ENCODE measurements around the gene CTSO. TPM values are rescaled to one million over a fixed set of nuclear protein-coding genes. Genes with fewer than 3 reads are reported as not detected.
"Not testable (repeated sequence)": the region's sequence is repeated elsewhere in the genome, so short reads cannot be mapped to it uniquely, and the experiment has no call there.

Gene CTSO
- total and polyA plus RNA-seq, 5 donors from 2014 or later, result 9.5 to 34.5 (median 31.3) TPM

GRCh38 chr4:155941085-155941790 lies 12.4 kb downstream of the CTSO start:
- Histone ChIP-seq H3K4me3 (ENCODE audit: low read depth, low read length) (no peak overlapping the region), H3K36me3 (ENCODE audit: control insufficient read depth, insufficient read depth, low read length) (peaks cover 15% of the 10 kb centered on the region), H3K27ac (ENCODE audit: insufficient read depth, low read length, poor library complexity, severe bottlenecking) (no peak overlapping the region), H3K27me3 (ENCODE audit: control insufficient read depth, insufficient read depth, low read length) (no peaks in the 10 kb centered on the region), H3K9me3 (ENCODE audit: control insufficient read depth in 2 of 2, low read length in 2 of 2) (no peaks in the 10 kb centered on the region), H3K4me1 (ENCODE audit: control insufficient read depth, insufficient read depth, low read length, poor library complexity, severe bottlenecking) (no peaks in the 10 kb centered on the region)
- no peaks in the 10 kb centered on the region for H3K9me3 Mint-ChIP-seq
- H3K4me1 Mint-ChIP-seq, result peaks cover 0 to 5% (median 0%) of the 10 kb centered on the region in 4 donors
- DNase-seq (no peak), ATAC-seq (ENCODE audit: low read depth in 2 of 2) (no peak)
- no peaks in the 10 kb centered on the region for H3K27me3 Mint-ChIP-seq
- no peak overlapping the region for H3K4me3 Mint-ChIP-seq
- H3K36me3 Mint-ChIP-seq, result peaks cover 31% of the 10 kb centered on the region
- no peak overlapping the region for H3K27ac Mint-ChIP-seq

- no peak for ATAC-seq (ENCODE audit: low read depth in 2 of 2)
- Histone ChIP-seq H3K9me3 (ENCODE audit: control insufficient read depth in 2 of 2, low read length in 2 of 2) (no peaks in the 10 kb centered on the region), H3K36me3 (ENCODE audit: control insufficient read depth, insufficient read depth, low read length) (peaks cover 8% of the 10 kb centered on the region), H3K4me3 (ENCODE audit: low read depth, low read length) (no peak overlapping the region), H3K27ac (ENCODE audit: insufficient read depth, low read length, poor library complexity, severe bottlenecking) (no peak overlapping the region), H3K27me3 (ENCODE audit: control insufficient read depth, insufficient read depth, low read length) (no peaks in the 10 kb centered on the region), H3K4me1 (ENCODE audit: control insufficient read depth, insufficient read depth, low read length, poor library complexity, severe bottlenecking) (no peaks in the 10 kb centered on the region)
- Mint-ChIP-seq H3K27ac (no peak overlapping the region), H3K4me1 (peaks cover 0 to 5% (median 0%) of the 10 kb centered on the region in 4 donors), H3K36me3 (peaks cover 39% of the 10 kb centered on the region), H3K9me3 (peaks cover 0 to 2% (median 0%) of the 10 kb centered on the region in 7 donors), H3K27me3 (no peaks in the 10 kb centered on the region), H3K4me3 (no peak overlapping the region)
- DNase-seq, result no peak
These were observed 18.2 kb downstream of the CTSO start for GRCh38 chr4:155935389-155935986.

GRCh38 chr4:155934634-155935033 lies 19.0 kb downstream of the CTSO start:
- H3K4me3 ChIP-seq (ENCODE audit: low read depth, low read length); H3K9me3 ChIP-seq (ENCODE audit: control insufficient read depth in 2 of 2, low read length in 2 of 2); H3K27ac ChIP-seq (ENCODE audit: insufficient read depth, low read length, poor library complexity, severe bottlenecking); DNase-seq; H3K9me3 Mint-ChIP-seq; H3K27ac Mint-ChIP-seq; H3K27me3 Mint-ChIP-seq; ATAC-seq (ENCODE audit: low read depth in 2 of 2); H3K4me1 ChIP-seq (ENCODE audit: control insufficient read depth, insufficient read depth, low read length, poor library complexity, severe bottlenecking); H3K4me3 Mint-ChIP-seq; H3K36me3 ChIP-seq (ENCODE audit: control insufficient read depth, insufficient read depth, low read length); H3K27me3 ChIP-seq (ENCODE audit: control insufficient read depth, insufficient read depth, low read length); H3K4me1 Mint-ChIP-seq: not testable (repeated sequence)
- H3K36me3 Mint-ChIP-seq, result peaks cover 39% of the 10 kb centered on the region

GRCh38 chr4:155931634-155932033 lies 22.0 kb downstream of the CTSO start:
- ATAC-seq (ENCODE audit: low read depth in 2 of 2) (no peak), DNase-seq (no peak)
- Mint-ChIP-seq H3K27me3 (no peaks in the 10 kb centered on the region), H3K27ac (no peak overlapping the region), H3K9me3 (peaks cover 0 to 7% (median 0%) of the 10 kb centered on the region in 7 donors), H3K4me3 (no peak overlapping the region), H3K36me3 (peaks cover 40% of the 10 kb centered on the region), H3K4me1 (no peaks in the 10 kb centered on the region)
- Histone ChIP-seq H3K27me3 (ENCODE audit: control insufficient read depth, insufficient read depth, low read length) (no peaks in the 10 kb centered on the region), H3K4me3 (ENCODE audit: low read depth, low read length) (no peak overlapping the region), H3K4me1 (ENCODE audit: control insufficient read depth, insufficient read depth, low read length, poor library complexity, severe bottlenecking) (no peaks in the 10 kb centered on the region), H3K9me3 (ENCODE audit: control insufficient read depth in 2 of 2, low read length in 2 of 2) (no peaks in the 10 kb centered on the region), H3K27ac (ENCODE audit: insufficient read depth, low read length, poor library complexity, severe bottlenecking) (no peak overlapping the region), H3K36me3 (ENCODE audit: control insufficient read depth, insufficient read depth, low read length) (peaks cover 10% of the 10 kb centered on the region)

GRCh38 chr4:155930330-155930729 lies 23.3 kb downstream of the CTSO start:
- H3K27me3 ChIP-seq (ENCODE audit: control insufficient read depth, insufficient read depth, low read length), result no peaks in the 10 kb centered on the region
- no peak overlapping the region for H3K27ac ChIP-seq (ENCODE audit: insufficient read depth, low read length, poor library complexity, severe bottlenecking)
- no peaks in the 10 kb centered on the region for H3K4me1 ChIP-seq (ENCODE audit: control insufficient read depth, insufficient read depth, low read length, poor library complexity, severe bottlenecking)
- Mint-ChIP-seq H3K27ac (no peak overlapping the region), H3K4me1 (no peaks in the 10 kb centered on the region), H3K27me3 (no peaks in the 10 kb centered on the region), H3K4me3 (no peak overlapping the region), H3K36me3 (peaks cover 47% of the 10 kb centered on the region), H3K9me3 (peaks cover 0 to 7% (median 0%) of the 10 kb centered on the region in 7 donors)
- H3K4me3 ChIP-seq (ENCODE audit: low read depth, low read length), result no peak overlapping the region
- peaks cover 11% of the 10 kb centered on the region for H3K36me3 ChIP-seq (ENCODE audit: control insufficient read depth, insufficient read depth, low read length)
- DNase-seq, result no peak
- ATAC-seq (ENCODE audit: low read depth in 2 of 2), result no peak
- H3K9me3 ChIP-seq (ENCODE audit: control insufficient read depth in 2 of 2, low read length in 2 of 2), result no peaks in the 10 kb centered on the region

GRCh38 chr4:155929833-155930232 lies 23.8 kb downstream of the CTSO start:
- Histone ChIP-seq H3K27me3 (ENCODE audit: control insufficient read depth, insufficient read depth, low read length) (no peaks in the 10 kb centered on the region), H3K9me3 (ENCODE audit: control insufficient read depth in 2 of 2, low read length in 2 of 2) (no peaks in the 10 kb centered on the region), H3K36me3 (ENCODE audit: control insufficient read depth, insufficient read depth, low read length) (peaks cover 13% of the 10 kb centered on the region), H3K4me3 (ENCODE audit: low read depth, low read length) (no peak overlapping the region), H3K4me1 (ENCODE audit: control insufficient read depth, insufficient read depth, low read length, poor library complexity, severe bottlenecking) (no peaks in the 10 kb centered on the region), H3K27ac (ENCODE audit: insufficient read depth, low read length, poor library complexity, severe bottlenecking) (no peak overlapping the region)
- H3K4me1 Mint-ChIP-seq, result no peaks in the 10 kb centered on the region
- no peak for ATAC-seq (ENCODE audit: low read depth in 2 of 2)
- peaks cover 47% of the 10 kb centered on the region for H3K36me3 Mint-ChIP-seq
- H3K27me3 Mint-ChIP-seq, result no peaks in the 10 kb centered on the region
- no peak for DNase-seq
- H3K4me3 Mint-ChIP-seq, result no peak overlapping the region
- H3K27ac Mint-ChIP-seq, result no peak overlapping the region
- peaks cover 0 to 7% (median 0%) of the 10 kb centered on the region in 7 donors for H3K9me3 Mint-ChIP-seq

GRCh38 chr4:155924637-155925036 lies 29.0 kb downstream of the CTSO start:
- H3K36me3 Mint-ChIP-seq, result peaks cover 46% of the 10 kb centered on the region
- Histone ChIP-seq H3K9me3 (ENCODE audit: control insufficient read depth in 2 of 2, low read length in 2 of 2) (no peaks in the 10 kb centered on the region), H3K27ac (ENCODE audit: insufficient read depth, low read length, poor library complexity, severe bottlenecking) (no peak overlapping the region), H3K4me3 (ENCODE audit: low read depth, low read length) (no peak overlapping the region), H3K27me3 (ENCODE audit: control insufficient read depth, insufficient read depth, low read length) (no peaks in the 10 kb centered on the region), H3K4me1 (ENCODE audit: control insufficient read depth, insufficient read depth, low read length, poor library complexity, severe bottlenecking) (no peaks in the 10 kb centered on the region), H3K36me3 (ENCODE audit: control insufficient read depth, insufficient read depth, low read length) (peaks cover 13% of the 10 kb centered on the region)
- no peaks in the 10 kb centered on the region for H3K4me1 Mint-ChIP-seq
- no peak for ATAC-seq (ENCODE audit: low read depth in 2 of 2)
- H3K9me3 Mint-ChIP-seq, result peaks cover 0 to 2% (median 0%) of the 10 kb centered on the region in 7 donors
- no peaks in the 10 kb centered on the region for H3K27me3 Mint-ChIP-seq
- H3K4me3 Mint-ChIP-seq, result no peak overlapping the region
- H3K27ac Mint-ChIP-seq, result no peak overlapping the region
- no peak for DNase-seq

GRCh38 chr4:155921597-155921996 lies 32.1 kb downstream of the CTSO start:
- Histone ChIP-seq H3K27me3 (ENCODE audit: control insufficient read depth, insufficient read depth, low read length) (no peaks in the 10 kb centered on the region), H3K4me3 (ENCODE audit: low read depth, low read length) (no peak overlapping the region), H3K4me1 (ENCODE audit: control insufficient read depth, insufficient read depth, low read length, poor library complexity, severe bottlenecking) (no peaks in the 10 kb centered on the region), H3K27ac (ENCODE audit: insufficient read depth, low read length, poor library complexity, severe bottlenecking) (no peak overlapping the region), H3K9me3 (ENCODE audit: control insufficient read depth in 2 of 2, low read length in 2 of 2) (no peaks in the 10 kb centered on the region), H3K36me3 (ENCODE audit: control insufficient read depth, insufficient read depth, low read length) (peaks cover 6% of the 10 kb centered on the region)
- Mint-ChIP-seq H3K9me3 (peaks cover 0 to 2% (median 0%) of the 10 kb centered on the region in 7 donors), H3K27me3 (no peaks in the 10 kb centered on the region), H3K4me3 (no peak overlapping the region), H3K27ac (no peak overlapping the region), H3K4me1 (no peaks in the 10 kb centered on the region), H3K36me3 (peaks cover 35% of the 10 kb centered on the region)
- DNase-seq, result no peak
- no peak for ATAC-seq (ENCODE audit: low read depth in 2 of 2)
